HG03558 (cell line): Measurements from ENCODE around the gene SMAD7.

Experiments
- ATAC-seq: cut with Tn5 transposase; IDR thresholded peaks from one replicate; pipeline ENCODE4 v1.9.1; 2021; ENCODE audit warnings: moderate number of reproducible peaks; ENCODE audit not compliant: unreplicated experiment; ENCODE audit errors: extremely low read depth

The SMAD7 gene

GRCh38 chr18:48887905-48888772 lies 62.6 kb downstream of the SMAD7 start:
- ATAC-seq = no peak

- no peak for ATAC-seq
Observed at GRCh38 chr18:48887294-48887904, 63.4 kb downstream of the SMAD7 start.

GRCh38 chr18:48886520-48887293 lies 64.1 kb downstream of the SMAD7 start:
- no peak for ATAC-seq

- ATAC-seq = no peak
Observed at GRCh38 chr18:48885924-48886400, 64.8 kb downstream of the SMAD7 start.

GRCh38 chr18:48885266-48885923 lies 65.4 kb downstream of the SMAD7 start:
- ATAC-seq = no peak

- ATAC-seq = no peak
Observed at GRCh38 chr18:48884771-48885170, 66.0 kb downstream of the SMAD7 start.

- no peak for ATAC-seq
Observed at GRCh38 chr18:48884306-48884705, 66.5 kb downstream of the SMAD7 start.

GRCh38 chr18:48882379-48882778 lies 68.4 kb downstream of the SMAD7 start:
- no peak for ATAC-seq

- ATAC-seq = no peak
Observed at GRCh38 chr18:48880931-48881330, 69.8 kb downstream of the SMAD7 start.

- no peak for ATAC-seq
Observed at GRCh38 chr18:48879008-48879431, 71.7 kb downstream of the SMAD7 start.

- ATAC-seq = no peak
Observed at GRCh38 chr18:48878471-48878870, 72.3 kb downstream of the SMAD7 start.

GRCh38 chr18:48877941-48878340 lies 72.8 kb downstream of the SMAD7 start:
- ATAC-seq = no peak

GRCh38 chr18:48876590-48876989 lies 74.2 kb downstream of the SMAD7 start:
- ATAC-seq = no peak

- ATAC-seq = no peak
Observed at GRCh38 chr18:48875942-48876511, 74.7 kb downstream of the SMAD7 start.

- no peak for ATAC-seq
Observed at GRCh38 chr18:48875314-48875941, 75.3 kb downstream of the SMAD7 start.

- ATAC-seq = no peak
Observed at GRCh38 chr18:48874701-48875162, 76.0 kb downstream of the SMAD7 start.

GRCh38 chr18:48874233-48874632 lies 76.5 kb downstream of the SMAD7 start:
- ATAC-seq = no peak

GRCh38 chr18:48872234-48873145 lies 78.3 kb downstream of the SMAD7 start:
- no peak for ATAC-seq
